ENCODE data around the gene SH2D2A.
A peak's percentile ranks its signal among the peaks of the same experiment; 100 is the strongest.

Gene SH2D2A

DNA sequence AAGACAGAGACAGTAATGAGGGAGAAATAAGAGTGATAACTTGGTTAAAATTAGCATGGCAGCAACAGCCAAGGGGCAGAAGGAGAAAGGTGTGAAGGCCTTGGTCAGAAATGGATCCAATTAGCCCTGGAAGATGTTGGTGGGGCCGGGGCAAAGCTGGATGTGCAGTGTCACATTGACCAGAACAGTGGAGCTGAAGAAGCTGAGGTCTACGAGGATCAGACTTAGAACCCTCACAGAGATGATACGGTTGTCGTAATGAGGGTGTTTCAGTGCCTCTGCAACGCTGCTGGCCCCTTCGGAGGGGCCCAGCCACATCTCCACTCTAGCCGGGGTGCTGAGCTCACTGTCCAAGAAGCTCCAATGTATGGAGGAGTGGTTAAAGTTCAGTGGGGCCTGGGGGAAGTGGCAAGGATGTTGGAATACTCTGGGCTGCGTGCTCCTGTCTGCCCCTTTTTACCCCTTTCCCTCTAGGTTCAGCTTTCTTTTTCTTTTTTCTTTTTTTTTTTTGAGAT is 14.2 kb downstream of the SH2D2A start:
- DNase-seq: no peak

GRCh38 chr1:156801409-156802121 is 15.1 kb downstream of the SH2D2A start:
- peak; percentile 99 for DNase-seq

DNA sequence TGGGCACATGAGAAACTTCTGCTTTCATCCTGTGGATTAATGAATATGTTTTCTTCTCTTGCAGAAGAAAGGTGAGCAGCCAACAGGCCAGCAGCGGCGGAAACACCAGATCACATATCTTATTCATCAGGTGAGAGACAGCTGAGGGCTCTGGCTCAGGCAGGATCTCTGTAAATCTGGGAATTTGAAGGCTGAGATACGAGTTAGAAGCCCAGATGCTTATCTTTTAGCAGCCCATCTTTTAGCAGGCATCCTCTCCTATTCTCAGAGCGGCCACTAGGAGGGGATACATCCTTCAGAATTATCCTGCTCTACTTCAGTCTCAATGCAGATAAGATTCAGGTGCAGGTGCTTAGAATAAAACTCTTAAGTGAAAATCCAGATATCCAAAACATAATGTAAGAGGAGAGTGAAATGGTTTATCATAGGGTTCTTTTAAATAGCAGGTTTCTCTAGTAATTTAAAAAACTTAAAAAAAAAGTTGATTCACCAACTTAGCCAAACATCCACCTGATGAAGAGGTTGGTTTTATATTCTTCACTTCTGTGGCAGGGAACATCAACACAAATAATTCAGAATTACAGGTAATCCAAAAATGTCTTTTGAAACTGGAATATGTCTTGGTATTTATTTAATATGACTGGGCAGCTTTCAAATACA is 19.3 kb downstream of the SH2D2A start:
- peak; percentile 61 for DNase-seq

- peak; percentile 72 for DNase-seq
Observed at GRCh38 chr1:156796340-156797097, 20.1 kb downstream of the SH2D2A start.

DNA sequence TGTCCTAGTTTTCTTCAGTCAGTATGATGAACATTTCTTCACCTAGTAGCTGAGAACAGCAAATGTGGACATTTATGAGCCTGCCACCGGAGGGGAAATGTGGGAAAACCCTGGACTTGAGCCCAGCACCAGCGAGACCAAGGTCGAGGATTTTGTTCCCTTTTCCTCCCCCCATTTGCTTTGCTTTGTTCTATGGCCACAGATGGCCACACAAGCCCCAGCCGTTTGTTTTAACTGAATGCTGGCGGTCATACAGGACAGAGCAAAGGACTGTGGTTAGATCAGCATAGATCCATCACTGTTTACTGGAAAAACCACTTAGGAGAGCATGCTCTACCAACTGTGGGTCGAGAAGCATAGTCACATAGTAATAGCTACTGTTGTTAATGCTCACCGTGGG is 20.9 kb downstream of the SH2D2A start:
- DNase-seq: no peak

- no peak for DNase-seq
Observed at GRCh38 chr1:156795374-156795733, 21.3 kb downstream of the SH2D2A start.

- no peak for DNase-seq
Observed at GRCh38 chr1:156794506-156795373, 21.9 kb downstream of the SH2D2A start.

- DNase-seq: no peak
Observed at GRCh38 chr1:156789621-156790318, 26.9 kb downstream of the SH2D2A start.

- DNase-seq: no peak
Observed at GRCh38 chr1:156788136-156788535, 28.5 kb downstream of the SH2D2A start.

DNA sequence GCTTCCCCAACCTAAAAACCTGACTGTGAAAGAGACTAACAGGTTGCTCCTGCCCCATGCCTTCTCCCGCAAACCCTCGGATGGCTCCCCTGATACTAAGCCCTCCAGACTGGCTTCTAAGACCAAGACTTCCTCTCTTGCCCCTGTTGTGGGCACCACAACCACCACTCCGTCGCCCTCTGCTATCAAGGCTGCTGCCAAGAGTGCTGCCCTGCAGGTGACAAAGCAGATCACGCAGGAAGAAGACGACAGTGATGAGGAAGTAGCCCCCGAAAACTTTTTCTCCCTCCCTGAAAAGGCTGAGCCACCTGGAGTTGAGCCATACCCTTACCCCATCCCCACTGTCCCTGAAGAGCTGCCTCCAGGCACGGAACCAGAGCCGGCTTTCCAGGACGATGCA is 30.0 kb downstream of the SH2D2A start:
- no peak for DNase-seq

GRCh38 chr1:156785458-156785857 is 31.2 kb downstream of the SH2D2A start:
- no peak for DNase-seq

GRCh38 chr1:156781585-156782186 is 35.0 kb downstream of the SH2D2A start:
- no peak for DNase-seq

DNA sequence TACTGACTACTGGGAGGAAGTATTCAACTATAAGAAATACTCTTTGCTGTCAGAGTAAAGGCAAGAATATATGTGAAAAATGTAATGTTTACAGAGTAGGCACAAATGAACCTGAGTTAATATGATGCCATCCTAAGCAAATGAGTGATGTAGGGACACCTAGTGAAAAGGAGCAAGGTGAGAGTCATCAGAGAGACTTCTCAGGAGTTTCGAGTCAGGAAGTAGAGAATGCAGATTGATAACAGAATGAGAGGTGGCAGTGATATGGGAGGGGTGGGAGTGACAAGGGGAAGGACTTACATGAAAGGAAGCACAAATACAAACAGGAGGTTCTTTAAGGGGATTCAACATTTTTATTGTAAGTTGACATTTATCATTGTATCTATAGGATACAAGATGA is 39.1 kb downstream of the SH2D2A start:
- no peak for DNase-seq

DNA sequence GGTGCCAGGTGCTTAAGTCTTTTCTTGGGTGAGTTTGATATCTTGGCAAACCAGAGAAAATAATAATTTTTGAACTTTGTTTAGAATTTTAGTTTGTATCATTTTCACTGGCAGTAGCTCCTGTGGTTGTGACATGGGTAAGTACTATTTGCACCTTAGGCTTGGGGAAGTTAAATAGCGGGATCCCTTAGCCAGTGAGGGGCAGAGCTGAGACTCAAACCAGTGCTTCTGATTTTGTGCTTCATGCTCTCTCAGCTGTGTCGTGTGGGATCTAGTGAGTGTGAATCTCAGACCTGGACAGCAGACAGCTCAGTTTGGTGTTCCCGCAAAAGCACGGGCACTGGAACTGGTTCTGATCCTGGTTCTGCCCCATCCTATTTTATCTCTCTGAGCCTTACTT is 39.7 kb downstream of the SH2D2A start:
- no peak for DNase-seq

- DNase-seq: no peak
Observed at GRCh38 chr1:156775799-156776198, 40.8 kb downstream of the SH2D2A start.

- no peak for DNase-seq
Observed at GRCh38 chr1:156773607-156774006, 43.0 kb downstream of the SH2D2A start.

DNA sequence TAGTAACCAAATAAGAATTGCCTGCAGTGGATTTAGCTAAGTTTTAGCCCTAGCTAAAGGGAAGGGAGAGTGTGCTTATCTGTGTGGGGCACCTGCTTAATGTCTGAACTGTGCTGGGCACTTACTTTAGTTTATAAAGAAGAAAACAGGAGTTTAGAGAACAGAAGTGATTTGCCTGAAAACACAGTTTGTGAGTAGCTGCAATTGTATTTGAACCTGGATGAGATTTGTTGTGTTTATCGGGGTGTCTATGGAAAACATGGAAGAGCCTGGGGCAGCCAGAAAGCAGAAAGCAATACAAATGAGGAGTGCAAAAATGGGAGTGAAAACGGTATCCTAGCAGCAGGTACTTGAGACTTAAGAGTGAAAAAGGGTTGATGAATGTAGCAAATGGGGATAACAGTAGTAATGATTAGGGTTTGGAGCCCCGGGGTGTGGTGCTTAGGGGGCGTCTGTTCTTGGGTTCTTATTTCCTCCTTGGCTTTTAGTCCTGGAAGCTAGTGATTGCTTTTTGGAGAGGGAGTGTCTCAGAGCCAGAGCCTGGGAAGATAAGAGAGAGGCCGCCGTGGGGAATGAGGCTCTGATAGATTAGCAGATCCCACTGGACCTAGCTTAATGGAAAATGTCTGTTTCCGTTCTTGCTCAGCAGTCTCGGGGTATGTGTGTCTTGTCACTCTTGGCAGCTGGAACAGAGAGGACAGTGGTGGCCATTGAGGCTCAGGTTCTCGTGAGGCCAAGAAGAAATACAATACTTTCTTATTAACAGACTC is 43.7 kb downstream of the SH2D2A start:
- DNase-seq: no peak

DNA sequence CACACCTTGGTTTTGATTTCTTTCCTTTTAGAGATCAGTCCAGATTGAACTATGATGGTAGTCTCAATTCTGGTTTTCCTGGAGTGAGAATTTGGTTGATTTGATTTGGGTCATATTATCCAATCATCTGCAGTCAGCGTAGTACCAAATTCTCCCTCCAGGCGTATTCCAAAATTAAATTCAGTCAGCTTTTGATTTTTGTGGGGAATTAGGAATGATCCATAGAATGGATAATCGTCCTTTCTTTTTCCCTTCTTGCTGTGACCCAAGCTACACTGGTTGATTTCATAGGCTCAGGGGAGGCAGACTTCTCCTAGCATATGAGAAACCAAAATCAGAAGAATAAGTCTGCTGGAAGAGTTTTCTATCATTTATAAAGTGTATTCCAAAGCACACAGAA is 44.4 kb downstream of the SH2D2A start:
- no peak for DNase-seq

- DNase-seq: no peak
Observed at GRCh38 chr1:156768610-156769295, 47.9 kb downstream of the SH2D2A start.

DNA sequence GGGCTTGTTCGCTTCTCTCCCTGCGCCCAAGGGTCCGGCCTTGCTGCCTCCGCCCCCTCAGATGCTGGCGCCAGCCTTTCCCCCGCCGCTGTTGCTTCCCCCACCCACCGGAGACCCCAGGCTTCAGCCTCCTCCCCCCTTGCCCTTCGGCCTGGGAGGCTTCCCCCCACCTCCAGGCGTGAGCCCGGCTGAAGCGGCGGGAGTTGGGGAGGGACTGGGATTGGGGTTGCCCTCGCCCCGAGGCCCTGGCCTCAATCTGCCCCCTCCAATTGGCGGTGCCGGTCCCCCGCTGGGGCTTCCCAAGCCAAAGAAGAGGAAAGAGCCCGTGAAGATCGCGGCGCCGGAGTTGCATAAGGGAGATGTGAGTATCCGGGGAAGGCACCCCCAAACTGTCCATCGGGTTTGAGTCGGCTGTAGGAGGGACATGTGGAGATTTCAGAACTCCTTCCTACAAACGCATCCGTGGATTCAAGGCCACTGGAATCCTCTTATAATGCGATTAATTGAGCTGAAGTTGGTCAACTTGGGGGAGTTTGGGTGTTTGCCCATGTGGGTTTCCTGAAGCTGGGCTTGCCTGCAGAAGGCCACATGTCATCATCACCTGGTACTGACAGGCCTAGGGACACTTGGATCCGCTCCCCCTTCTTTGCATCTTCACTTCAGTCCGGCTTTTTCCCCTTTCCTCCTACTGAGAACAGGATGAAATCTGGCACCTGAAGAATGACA is 48.6 kb downstream of the SH2D2A start:
- no peak for DNase-seq

Measured in fibroblast of skin of right quadriceps (primary cell).